ENCODE measurements around the gene TTLL8.

Gene TTLL8

DNA sequence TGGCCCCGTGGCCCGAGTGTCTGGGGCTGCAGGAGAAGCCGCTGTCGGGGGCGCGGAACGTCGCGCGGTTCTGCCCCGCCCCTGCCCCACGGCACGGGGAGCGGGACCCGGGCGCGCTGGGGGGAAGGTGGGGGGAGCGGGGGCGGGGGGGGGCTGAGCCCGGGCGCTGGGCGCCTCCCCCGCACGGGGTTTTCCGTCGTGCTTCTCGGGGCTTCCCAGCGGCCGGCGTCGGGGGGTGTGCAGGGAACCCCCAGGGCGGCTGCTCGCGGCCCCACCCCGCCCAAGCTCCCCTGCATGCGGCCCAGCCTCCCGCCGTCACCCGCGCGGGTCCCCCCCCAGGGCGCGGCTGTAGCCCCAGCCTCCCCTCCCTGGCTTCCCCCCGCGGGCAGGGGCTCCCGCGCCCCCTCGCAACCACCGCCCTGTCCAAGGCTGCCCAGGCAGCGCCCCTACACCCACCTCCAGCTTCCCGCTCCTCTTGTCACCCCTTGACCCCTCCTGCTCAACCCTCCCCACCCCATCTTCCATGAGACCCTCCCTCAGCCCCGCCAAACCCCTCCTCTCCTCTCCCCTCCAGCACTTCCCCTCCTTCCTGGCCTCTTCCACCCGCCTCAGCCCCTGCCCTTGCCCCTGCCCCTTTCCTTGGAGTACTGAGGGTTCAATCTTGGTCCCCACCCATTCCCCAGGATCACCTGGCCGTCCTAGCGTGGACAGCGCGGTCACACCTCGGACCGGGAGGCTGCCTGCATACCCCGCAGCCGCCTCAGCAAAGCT lies 47.2 kb downstream of the TTLL8 start:
- Histone ChIP-seq H4K20me1 (ENCODE audit: insufficient read depth, low read length, poor library complexity, severe bottlenecking) (no peaks in the 10 kb centered on the region), H3F3A (ENCODE audit: low read depth) (no peaks in the 10 kb centered on the region), H3K79me2 (ENCODE audit: insufficient read depth, low read length) (no peaks in the 10 kb centered on the region), H3K9ac (ENCODE audit: low read depth, low read length, poor library complexity, severe bottlenecking) (no peak overlapping the region), H3K4me2 (ENCODE audit: low read depth, low read length, poor library complexity, severe bottlenecking) (no peak overlapping the region), H2AFZ (ENCODE audit: low read length) (no peak overlapping the region; the same call in 1 of the 2 replicates), H3K4me1 (ENCODE audit: insufficient read depth, low read length, poor library complexity, severe bottlenecking) (no peaks in the 10 kb centered on the region), H3K27me3 (ENCODE audit: insufficient read depth, low read length, poor library complexity, severe bottlenecking) (no peaks in the 10 kb centered on the region), H3K4me3 (ENCODE audit: low read length, poor library complexity, severe bottlenecking) (no peak overlapping the region), H3K9me2 (replicated peaks; ENCODE audit: low read depth, low read length) (no peaks in the 10 kb centered on the region), H3K36me3 (ENCODE audit: insufficient read depth, low read length) (no peaks in the 10 kb centered on the region), H3K9me3 (ENCODE audit: insufficient read depth, low read depth, low read length) (no peaks in the 10 kb centered on the region)
- TF ChIP-seq, protein P1, sequence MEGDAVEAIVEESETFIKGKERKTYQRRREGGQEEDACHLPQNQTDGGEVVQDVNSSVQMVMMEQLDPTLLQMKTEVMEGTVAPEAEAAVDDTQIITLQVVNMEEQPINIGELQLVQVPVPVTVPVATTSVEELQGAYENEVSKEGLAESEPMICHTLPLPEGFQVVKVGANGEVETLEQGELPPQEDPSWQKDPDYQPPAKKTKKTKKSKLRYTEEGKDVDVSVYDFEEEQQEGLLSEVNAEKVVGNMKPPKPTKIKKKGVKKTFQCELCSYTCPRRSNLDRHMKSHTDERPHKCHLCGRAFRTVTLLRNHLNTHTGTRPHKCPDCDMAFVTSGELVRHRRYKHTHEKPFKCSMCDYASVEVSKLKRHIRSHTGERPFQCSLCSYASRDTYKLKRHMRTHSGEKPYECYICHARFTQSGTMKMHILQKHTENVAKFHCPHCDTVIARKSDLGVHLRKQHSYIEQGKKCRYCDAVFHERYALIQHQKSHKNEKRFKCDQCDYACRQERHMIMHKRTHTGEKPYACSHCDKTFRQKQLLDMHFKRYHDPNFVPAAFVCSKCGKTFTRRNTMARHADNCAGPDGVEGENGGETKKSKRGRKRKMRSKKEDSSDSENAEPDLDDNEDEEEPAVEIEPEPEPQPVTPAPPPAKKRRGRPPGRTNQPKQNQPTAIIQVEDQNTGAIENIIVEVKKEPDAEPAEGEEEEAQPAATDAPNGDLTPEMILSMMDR (conservative IDR thresholded peaks at IDR 0.05; ENCODE audit: low read length), result no peak
- TF ChIP-seq EZH2phosphoT487 (IDR thresholded peaks at IDR 0.05; ENCODE audit: borderline replicate concordance), result no peak

DNA sequence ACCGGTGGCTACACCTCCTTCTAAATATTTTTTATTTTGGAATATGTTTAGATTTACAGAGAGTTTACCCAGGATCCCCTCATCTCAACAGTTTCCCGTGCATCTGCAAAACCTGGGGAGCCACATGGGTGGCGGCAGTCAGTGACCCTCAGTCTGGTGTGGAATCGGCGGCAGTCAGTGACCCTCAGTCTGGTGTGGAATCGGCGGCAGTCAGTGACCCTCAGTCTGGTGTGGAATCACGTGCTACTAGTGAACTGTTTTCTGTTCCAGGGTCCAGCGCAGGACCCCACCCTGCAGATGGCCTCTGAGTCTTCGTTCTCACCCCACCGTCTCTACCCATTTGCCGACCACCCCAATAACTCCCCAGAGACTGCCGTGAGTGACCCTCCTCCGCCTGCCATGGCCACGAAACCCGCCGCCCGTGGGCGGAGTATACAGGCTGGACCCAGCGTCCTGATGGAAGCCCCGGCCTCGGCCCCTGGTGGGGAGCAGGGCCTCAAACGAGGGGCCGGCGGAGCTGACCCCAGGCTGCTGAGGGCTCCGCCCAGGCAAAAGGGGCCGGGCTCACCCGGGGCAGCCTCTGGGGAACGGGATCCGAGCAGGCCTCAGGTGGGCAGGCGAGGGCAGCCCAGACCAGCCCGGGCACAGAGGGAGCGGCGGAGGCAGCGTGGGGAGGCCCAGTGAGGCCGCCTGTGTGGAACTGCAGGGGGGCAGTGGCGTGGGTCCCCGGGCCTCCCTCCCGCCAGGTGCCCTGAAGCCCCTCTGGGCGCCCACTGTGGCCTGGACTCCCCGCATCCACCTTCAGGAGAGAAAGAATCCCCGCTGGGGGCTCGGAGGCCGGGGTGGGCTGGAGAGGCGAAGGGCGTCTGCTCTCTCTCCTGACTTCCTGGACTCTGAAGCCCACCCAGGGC lies 48.1 kb downstream of the TTLL8 start:
- H3K36me3 ChIP-seq (ENCODE audit: insufficient read depth, low read length), result no peaks in the 10 kb centered on the region
- no peaks in the 10 kb centered on the region for H3K79me2 ChIP-seq (ENCODE audit: insufficient read depth, low read length)

DNA sequence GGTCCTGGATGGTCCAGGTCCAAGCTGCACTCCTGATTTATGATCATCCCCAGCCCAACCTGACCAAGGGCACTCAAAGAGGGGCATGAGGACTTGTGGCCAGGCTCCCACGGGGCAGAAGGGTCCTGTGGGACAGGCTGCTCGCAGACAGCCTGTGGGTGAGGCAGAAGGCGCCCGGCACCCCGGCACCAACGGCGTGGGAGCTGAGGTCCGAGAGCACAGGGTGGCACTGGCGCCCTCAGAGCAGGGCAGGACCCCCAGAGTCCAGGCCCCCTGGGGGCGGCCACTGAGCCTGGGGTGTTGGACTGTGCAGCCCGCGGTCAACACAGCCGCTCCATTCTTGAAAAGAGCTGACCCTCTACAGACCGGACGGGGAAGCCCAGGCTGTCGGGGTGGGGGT lies 48.8 kb downstream of the TTLL8 start:
- no peaks in the 10 kb centered on the region for H4K20me1 ChIP-seq (ENCODE audit: insufficient read depth, low read length, poor library complexity, severe bottlenecking)
- no peaks in the 10 kb centered on the region for H3F3A ChIP-seq (ENCODE audit: low read depth)
- H3K27me3 ChIP-seq (ENCODE audit: insufficient read depth, low read length, poor library complexity, severe bottlenecking), result no peaks in the 10 kb centered on the region
- no peaks in the 10 kb centered on the region for H3K4me1 ChIP-seq (ENCODE audit: insufficient read depth, low read length, poor library complexity, severe bottlenecking)
- H3K9ac ChIP-seq (ENCODE audit: low read depth, low read length, poor library complexity, severe bottlenecking), result no peak overlapping the region
- no peaks in the 10 kb centered on the region for H3K9me3 ChIP-seq (ENCODE audit: insufficient read depth, low read depth, low read length)
- H3K4me2 ChIP-seq (ENCODE audit: low read depth, low read length, poor library complexity, severe bottlenecking), result no peak overlapping the region
- H3K79me2 ChIP-seq (ENCODE audit: insufficient read depth, low read length), result no peaks in the 10 kb centered on the region
- H3K36me3 ChIP-seq (ENCODE audit: insufficient read depth, low read length), result no peaks in the 10 kb centered on the region
- no peak overlapping the region for H3K4me3 ChIP-seq (ENCODE audit: low read length, poor library complexity, severe bottlenecking)
- no peaks in the 10 kb centered on the region for H3K9me2 ChIP-seq (replicated peaks; ENCODE audit: low read depth, low read length)
- H2AFZ ChIP-seq (ENCODE audit: low read length), result no peak overlapping the region
- TF ChIP-seq, protein P1 (conservative IDR thresholded peaks at IDR 0.05; ENCODE audit: low read length), result no peak
- no peak for TF ChIP-seq EZH2phosphoT487 (IDR thresholded peaks at IDR 0.05; ENCODE audit: borderline replicate concordance)

More for the DNA sequence above, 48.1 kb downstream of the TTLL8 start:
- Histone ChIP-seq H3K9me2 (replicated peaks; ENCODE audit: low read depth, low read length) (no peaks in the 10 kb centered on the region), H4K20me1 (ENCODE audit: insufficient read depth, low read length, poor library complexity, severe bottlenecking) (no peaks in the 10 kb centered on the region), H3K27me3 (ENCODE audit: insufficient read depth, low read length, poor library complexity, severe bottlenecking) (no peaks in the 10 kb centered on the region), H3K9me3 (ENCODE audit: insufficient read depth, low read depth, low read length) (no peaks in the 10 kb centered on the region), H2AFZ (ENCODE audit: low read length) (no peak overlapping the region), H3K4me1 (ENCODE audit: insufficient read depth, low read length, poor library complexity, severe bottlenecking) (no peaks in the 10 kb centered on the region), H3K4me3 (ENCODE audit: low read length, poor library complexity, severe bottlenecking) (no peak overlapping the region), H3K9ac (ENCODE audit: low read depth, low read length, poor library complexity, severe bottlenecking) (no peak overlapping the region), H3F3A (ENCODE audit: low read depth) (no peaks in the 10 kb centered on the region), H3K4me2 (ENCODE audit: low read depth, low read length, poor library complexity, severe bottlenecking) (no peak overlapping the region)
- TF ChIP-seq EZH2phosphoT487 (IDR thresholded peaks at IDR 0.05; ENCODE audit: borderline replicate concordance), result no peak
- TF ChIP-seq, protein P1 (conservative IDR thresholded peaks at IDR 0.05; ENCODE audit: low read length), result no peak

Measured in Loucy (cell line).